Measurements from ENCODE around the gene BICDL1.

DNA sequence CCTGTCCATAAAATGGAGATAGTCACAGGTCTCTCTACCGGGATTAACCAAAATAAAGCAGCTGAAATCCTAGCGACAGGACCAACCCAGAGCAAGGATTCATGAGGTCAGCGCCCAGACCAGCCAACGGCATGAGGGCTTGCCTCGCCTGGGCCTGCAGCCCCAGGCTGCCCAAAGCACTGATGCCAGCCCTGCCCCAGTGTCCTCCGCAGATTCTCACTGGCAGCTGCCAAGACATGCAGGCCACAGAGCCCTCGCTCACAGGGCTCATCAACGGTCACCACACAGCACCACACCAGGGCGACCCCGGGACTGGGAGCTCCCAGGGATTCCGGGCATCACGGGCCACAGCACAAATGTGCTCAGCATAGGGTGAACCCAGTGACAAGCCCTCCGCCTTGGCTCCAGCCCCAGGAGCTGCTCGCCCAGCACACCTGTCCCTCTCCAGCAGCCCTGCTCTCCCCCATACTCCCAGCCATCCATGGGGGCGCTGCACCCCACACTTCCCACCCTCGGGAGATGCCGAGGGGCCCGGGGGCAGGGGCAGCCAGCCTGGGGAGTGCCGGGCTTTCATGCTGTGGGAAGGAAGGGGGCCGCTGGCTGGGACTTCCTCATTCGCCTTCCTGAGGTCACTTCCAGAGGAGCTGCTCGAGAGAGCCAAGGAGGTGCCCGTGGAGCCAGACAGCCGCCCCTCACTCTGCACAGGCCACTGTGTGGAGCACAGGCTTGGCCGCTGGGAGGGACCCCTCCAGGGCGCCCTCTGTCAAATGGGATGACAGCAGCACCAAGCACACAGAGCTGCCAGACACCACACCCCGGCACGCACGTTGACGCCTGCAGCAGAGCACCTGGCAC is 113.4 kb downstream of the BICDL1 start:
- TF ChIP-seq, protein P1, sequence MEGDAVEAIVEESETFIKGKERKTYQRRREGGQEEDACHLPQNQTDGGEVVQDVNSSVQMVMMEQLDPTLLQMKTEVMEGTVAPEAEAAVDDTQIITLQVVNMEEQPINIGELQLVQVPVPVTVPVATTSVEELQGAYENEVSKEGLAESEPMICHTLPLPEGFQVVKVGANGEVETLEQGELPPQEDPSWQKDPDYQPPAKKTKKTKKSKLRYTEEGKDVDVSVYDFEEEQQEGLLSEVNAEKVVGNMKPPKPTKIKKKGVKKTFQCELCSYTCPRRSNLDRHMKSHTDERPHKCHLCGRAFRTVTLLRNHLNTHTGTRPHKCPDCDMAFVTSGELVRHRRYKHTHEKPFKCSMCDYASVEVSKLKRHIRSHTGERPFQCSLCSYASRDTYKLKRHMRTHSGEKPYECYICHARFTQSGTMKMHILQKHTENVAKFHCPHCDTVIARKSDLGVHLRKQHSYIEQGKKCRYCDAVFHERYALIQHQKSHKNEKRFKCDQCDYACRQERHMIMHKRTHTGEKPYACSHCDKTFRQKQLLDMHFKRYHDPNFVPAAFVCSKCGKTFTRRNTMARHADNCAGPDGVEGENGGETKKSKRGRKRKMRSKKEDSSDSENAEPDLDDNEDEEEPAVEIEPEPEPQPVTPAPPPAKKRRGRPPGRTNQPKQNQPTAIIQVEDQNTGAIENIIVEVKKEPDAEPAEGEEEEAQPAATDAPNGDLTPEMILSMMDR (tag by site-specific recombination; IDR thresholded peaks at IDR 0.05): no peak
- TF ChIP-seq HOXC10 (CRISPR knock-in tag; IDR thresholded peaks at IDR 0.05): no peak
- TF ChIP-seq ZNF114 (tag by site-specific recombination; IDR thresholded peaks at IDR 0.05): no peak
- TF ChIP-seq ZNF560 (tag by site-specific recombination; IDR thresholded peaks at IDR 0.05; ENCODE audit: borderline replicate concordance): no peak
- TF ChIP-seq, protein P2, sequence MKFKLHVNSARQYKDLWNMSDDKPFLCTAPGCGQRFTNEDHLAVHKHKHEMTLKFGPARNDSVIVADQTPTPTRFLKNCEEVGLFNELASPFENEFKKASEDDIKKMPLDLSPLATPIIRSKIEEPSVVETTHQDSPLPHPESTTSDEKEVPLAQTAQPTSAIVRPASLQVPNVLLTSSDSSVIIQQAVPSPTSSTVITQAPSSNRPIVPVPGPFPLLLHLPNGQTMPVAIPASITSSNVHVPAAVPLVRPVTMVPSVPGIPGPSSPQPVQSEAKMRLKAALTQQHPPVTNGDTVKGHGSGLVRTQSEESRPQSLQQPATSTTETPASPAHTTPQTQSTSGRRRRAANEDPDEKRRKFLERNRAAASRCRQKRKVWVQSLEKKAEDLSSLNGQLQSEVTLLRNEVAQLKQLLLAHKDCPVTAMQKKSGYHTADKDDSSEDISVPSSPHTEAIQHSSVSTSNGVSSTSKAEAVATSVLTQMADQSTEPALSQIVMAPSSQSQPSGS (tag by site-specific recombination; IDR thresholded peaks at IDR 0.05; ENCODE audit: low read depth): no peak
- TF ChIP-seq, protein P3, sequence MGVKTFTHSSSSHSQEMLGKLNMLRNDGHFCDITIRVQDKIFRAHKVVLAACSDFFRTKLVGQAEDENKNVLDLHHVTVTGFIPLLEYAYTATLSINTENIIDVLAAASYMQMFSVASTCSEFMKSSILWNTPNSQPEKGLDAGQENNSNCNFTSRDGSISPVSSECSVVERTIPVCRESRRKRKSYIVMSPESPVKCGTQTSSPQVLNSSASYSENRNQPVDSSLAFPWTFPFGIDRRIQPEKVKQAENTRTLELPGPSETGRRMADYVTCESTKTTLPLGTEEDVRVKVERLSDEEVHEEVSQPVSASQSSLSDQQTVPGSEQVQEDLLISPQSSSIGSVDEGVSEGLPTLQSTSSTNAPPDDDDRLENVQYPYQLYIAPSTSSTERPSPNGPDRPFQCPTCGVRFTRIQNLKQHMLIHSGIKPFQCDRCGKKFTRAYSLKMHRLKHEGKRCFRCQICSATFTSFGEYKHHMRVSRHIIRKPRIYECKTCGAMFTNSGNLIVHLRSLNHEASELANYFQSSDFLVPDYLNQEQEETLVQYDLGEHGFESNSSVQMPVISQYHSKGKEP (tag by site-specific recombination; IDR thresholded peaks at IDR 0.05): no peak
